Left lung (tissue), 10 donors: Measurements from ENCODE around the gene SEPTIN6. TPM values are rescaled to one million over a fixed set of nuclear protein-coding genes. Genes with fewer than 3 reads are reported as not detected.

Experiments used
- ATAC-seq: fragments of 200-7000 bp; cut with Tn5 transposase; one replicate; pipeline ENCODE4 v1.9.1; 2020; ENCODE audit warnings: moderate library complexity
- DNase-seq, 4 donors: peaks; one replicate each; pipeline ENCODE4 v3.0.0-alpha.2; 2013 to 2020
- H3K27ac ChIP-seq, 2 donors: fragments of 200-600 bp; sonication (generic) in 1 of 2; one replicate each; pipeline versions ENCODE4 v1.5.0 to v1.8.0; 2020 to 2021
- H3K27me3 ChIP-seq, 2 donors: fragments of 200-600 bp; sonication (generic) in 1 of 2; one replicate each; pipeline versions ENCODE4 v1.5.0 to v1.8.0; 2020 to 2021
- H3K36me3 ChIP-seq, 2 donors: fragments of 200-600 bp; sonication (generic) in 1 of 2; one replicate each; pipeline versions ENCODE4 v1.5.0 to v1.8.0; 2020 to 2021
- H3K4me1 ChIP-seq, 2 donors: fragments of 200-600 bp; one replicate each; pipeline ENCODE4 v1.8.0; 2021
- H3K4me3 ChIP-seq, 2 donors: fragments of 200-600 bp; sonication (generic) in 1 of 2; one replicate each; pipeline versions ENCODE4 v1.5.0 to v1.8.0; 2020 to 2021; ENCODE audit warnings: mild to moderate bottlenecking in 1 of 2
- H3K9me3 ChIP-seq, 2 donors: fragments of 200-600 bp; sonication (generic) in 1 of 2; one replicate each; pipeline versions ENCODE4 v1.5.0 to v1.8.0; 2020 to 2021
- CTCF ChIP-seq, 2 donors: fragments of 200-600 bp; sonication (generic) in 1 of 2; IDR thresholded peaks; one replicate each; pipeline versions ENCODE4 v1.5.0 to v1.8.0; 2021; ENCODE audit warnings: antibody characterized with exemption in 2 of 2
- intact Hi-C, 2 donors: fragments of 100-400 bp; cut with DNase I; formaldehyde crosslinking; loops; one replicate each; pipeline versions ENCODE4 v1.11.2 to v1.14.2; 2022
- polyA plus RNA-seq, 6 donors: library from polyadenylated mRNA; unstranded; fragments of 120-200 nt; gene quantifications; one replicate each; pipeline ENCODE4 v1.2.1, GENCODE V29; 2013; ENCODE audit not compliant: insufficient read length in 6 of 6
- total RNA-seq, 2 donors: library from RNA; stranded (reverse); fragmentation: NEBNext Ultra II Directional; extraction: Animal tissue kit (Norgen Biotek cat#: 25700); gene quantifications; one replicate each; pipeline ENCODE4 v1.2.1, GENCODE V29; 2021
- donor health status: DM: no; HTN: yes; CAD: no.
- donor health status: DM: no; HTN: no; CAD: no.

The SEPTIN6 gene
- total and polyA plus RNA-seq, 8 donors = 19.1 to 43.1 (median 33.6) TPM

DNA sequence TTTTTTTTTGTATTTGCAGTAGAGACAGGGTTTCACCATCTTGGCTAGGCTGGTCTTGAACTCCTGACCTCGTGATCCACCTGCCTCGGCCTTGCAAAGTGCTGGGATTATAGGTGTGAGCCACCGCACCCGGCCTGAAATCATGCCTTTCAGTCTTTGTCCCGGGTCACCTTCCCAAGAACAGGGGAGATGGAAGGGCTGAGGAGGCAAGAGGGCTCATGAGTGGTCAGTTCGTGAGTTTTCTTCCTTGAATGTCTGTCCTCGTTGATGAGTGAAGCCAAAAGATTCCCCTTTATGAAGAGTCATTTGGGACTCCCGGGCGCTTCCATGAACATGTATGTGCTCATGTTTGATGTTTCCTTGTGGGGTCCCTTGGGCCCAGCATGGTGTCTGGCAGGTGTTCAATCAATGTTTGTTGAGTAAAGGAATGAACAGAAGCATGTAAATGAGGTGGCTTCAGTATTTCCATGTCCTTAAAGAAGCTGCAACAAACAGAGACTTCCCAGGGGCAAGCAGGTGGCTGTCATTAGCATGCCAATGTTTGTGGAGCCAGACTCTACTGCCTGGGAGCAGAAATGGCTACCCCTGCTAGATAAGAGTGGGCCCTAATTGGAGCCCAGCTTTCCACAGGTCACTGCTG lies 3.4 kb upstream of the SEPTIN6 start:
- Histone ChIP-seq H3K4me3 (no peak overlapping the region), H3K27me3 (no peaks in the 10 kb centered on the region), H3K36me3 (no peaks in the 10 kb centered on the region), H3K27ac (no peak overlapping the region), H3K4me1 (peaks cover 0 to 6% of the 10 kb centered on the region in 2 donors), H3K9me3 (no peaks in the 10 kb centered on the region)
- no peak for TF ChIP-seq CTCF (IDR thresholded peaks at IDR 0.05)
- ATAC-seq = no peak
- no peak for DNase-seq
- intact Hi-C loops = no loop called here

GRCh38 chrX:119695535-119696050 lies 2.6 kb upstream of the SEPTIN6 start:
- no peak overlapping the region for H3K27ac ChIP-seq
- H3K4me1 ChIP-seq = peaks cover 0 to 14% of the 10 kb centered on the region in 2 donors
- H3K36me3 ChIP-seq = no peaks in the 10 kb centered on the region
- no peaks in the 10 kb centered on the region for H3K9me3 ChIP-seq
- intact Hi-C loops = no loop called here
- H3K27me3 ChIP-seq = no peaks in the 10 kb centered on the region
- no peak overlapping the region for H3K4me3 ChIP-seq
- no peak for DNase-seq
- no peak for ATAC-seq
- no peak for TF ChIP-seq CTCF (IDR thresholded peaks at IDR 0.05)

GRCh38 chrX:119694601-119695534 lies 1.9 kb upstream of the SEPTIN6 start:
- Histone ChIP-seq H3K36me3 (no peaks in the 10 kb centered on the region), H3K9me3 (no peaks in the 10 kb centered on the region), H3K27me3 (no peaks in the 10 kb centered on the region), H3K4me3 (no peak overlapping the region), H3K4me1 (peaks cover 0 to 15% of the 10 kb centered on the region in 2 donors), H3K27ac (no peak overlapping the region)
- ATAC-seq (no peak), DNase-seq (no peak)
- no peak for TF ChIP-seq CTCF (IDR thresholded peaks at IDR 0.05)
- intact Hi-C loops = no loop called here

GRCh38 chrX:119693996-119694451 lies 1.1 kb upstream of the SEPTIN6 start:
- peaks cover 0 to 15% of the 10 kb centered on the region in 2 donors for H3K4me1 ChIP-seq
- no peak for TF ChIP-seq CTCF (IDR thresholded peaks at IDR 0.05)
- no peaks in the 10 kb centered on the region for H3K27me3 ChIP-seq
- peak overlapping the region; percentile 55 to 64 for H3K4me3 ChIP-seq
- ATAC-seq = no peak
- intact Hi-C loops = no loop called here
- no peaks in the 10 kb centered on the region for H3K9me3 ChIP-seq
- H3K36me3 ChIP-seq = no peaks in the 10 kb centered on the region
- H3K27ac ChIP-seq = no peak overlapping the region
- DNase-seq = no peak
